Prostate gland (tissue), 2 donors: Measurements from ENCODE around the gene GADD45G.

Source experiments
- CTCF ChIP-seq, 4 experiments: fragments of 200-600 bp in 2 of 4; fragments of 450-650 bp in 2 of 4; sonication (generic) in 2 of 4; IDR thresholded peaks; 1 replicate in 3 of 4; 2 replicates in 1 of 4; pipeline ENCODE4 v1.5.1; 2016 to 2019; ENCODE audit warnings: antibody characterized with exemption in 4 of 4, mild to moderate bottlenecking in 2 of 4, moderate library complexity in 2 of 4
- POLR2A ChIP-seq: fragments of 450-650 bp; IDR thresholded peaks from one replicate; pipeline ENCODE4 v1.6.1; 2016; ENCODE audit warnings: antibody characterized with exemption, mild to moderate bottlenecking
- POLR2AphosphoS5 ChIP-seq: sonication (generic); formaldehyde crosslinking; IDR thresholded peaks from one replicate; pipeline ENCODE4 v1.6.1; 2017; ENCODE audit warnings: antibody characterized with exemption

DNA sequence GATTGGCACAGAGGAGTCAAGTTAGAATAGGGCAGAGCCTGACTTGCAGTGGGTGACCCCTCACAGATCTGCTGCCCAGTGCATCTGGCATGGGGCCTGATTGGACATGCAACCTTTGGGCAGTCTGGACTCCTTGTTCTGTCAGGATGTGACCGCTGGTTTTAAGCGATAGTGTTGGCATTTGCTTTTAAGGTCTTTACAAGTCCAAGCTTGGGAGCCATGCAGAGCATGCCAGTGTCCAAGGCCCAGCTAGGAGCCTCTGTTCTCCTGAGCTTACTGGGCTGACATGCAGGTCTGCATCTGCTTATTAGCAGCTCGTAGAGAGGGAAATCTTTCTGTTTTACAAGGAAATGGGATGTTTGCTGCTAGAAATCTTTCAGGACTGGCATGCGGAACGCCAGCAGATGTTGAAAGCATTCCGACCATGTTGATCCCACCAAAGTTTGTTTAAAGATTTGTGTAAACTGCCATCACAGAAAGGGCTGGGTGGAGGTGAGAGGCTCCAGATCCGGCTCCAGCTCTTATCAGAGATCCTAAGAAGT lies 27.5 kb downstream of the GADD45G start:
- no peak for TF ChIP-seq CTCF (IDR thresholded peaks at IDR 0.05)
- no peak for TF ChIP-seq POLR2A
- no peak for TF ChIP-seq POLR2AphosphoS5
